OCI-LY1 (cell line): Measurements from ENCODE around the gene ZBTB20.

Source experiments
- H2AFZ ChIP-seq: fragments of 200-600 bp; sonication (generic), shearing (Covaris generic); 2 replicates; pipeline ENCODE4 v1.6.0; 2014; ENCODE audit warnings: antibody characterized with exemption, mild to moderate bottlenecking, low read length
- H3F3A ChIP-seq: fragments of 200-600 bp; sonication (generic), shearing (Covaris generic); 2 replicates; pipeline ENCODE4 v1.6.0; 2014; ENCODE audit warnings: mild to moderate bottlenecking, antibody characterized with exemption, low read length, moderate library complexity; ENCODE audit not compliant: insufficient read depth
- H3K27ac ChIP-seq: fragments of 200-600 bp; sonication (generic); 2 replicates; pipeline ENCODE4 v1.5.1; 2014; ENCODE audit warnings: low read length, mixed run types, mild to moderate bottlenecking, low read depth; ENCODE audit not compliant: poor library complexity, severe bottlenecking
- H3K27me3 ChIP-seq: fragments of 200-600 bp; sonication (generic); 2 replicates; pipeline ENCODE4 v1.6.0; 2014; ENCODE audit warnings: antibody characterized with exemption, mild to moderate bottlenecking, low read length, moderate library complexity; ENCODE audit not compliant: insufficient read depth
- H3K36me3 ChIP-seq: fragments of 200-600 bp; sonication (generic); 2 replicates; pipeline ENCODE4 v1.6.1; 2014; ENCODE audit warnings: mild to moderate bottlenecking, antibody characterized with exemption, low read length, moderate library complexity, mixed read lengths; ENCODE audit not compliant: insufficient read depth
- H3K4me1 ChIP-seq: fragments of 200-600 bp; sonication (generic); 2 replicates; pipeline ENCODE4 v1.5.1; 2014; ENCODE audit warnings: mild to moderate bottlenecking, low read length, moderate library complexity; ENCODE audit not compliant: insufficient read depth, severe bottlenecking
- H3K4me2 ChIP-seq: fragments of 200-600 bp; sonication (generic), shearing (Covaris generic); 2 replicates; pipeline ENCODE4 v1.6.1; 2014; ENCODE audit warnings: low read length
- H3K4me3 ChIP-seq: fragments of 200-600 bp; sonication (generic); 2 replicates; pipeline ENCODE4 v1.5.1; 2014; ENCODE audit warnings: low read length, low read depth, mild to moderate bottlenecking, mixed read lengths; ENCODE audit not compliant: poor library complexity, severe bottlenecking
- H3K79me2 ChIP-seq: fragments of 200-600 bp; shearing (Covaris generic); 2 replicates; pipeline ENCODE4 v1.6.1; 2016; ENCODE audit warnings: mixed run types, low read length, mixed read lengths; ENCODE audit not compliant: insufficient read depth
- H3K9ac ChIP-seq: fragments of 200-600 bp; sonication (generic), shearing (Covaris generic); 2 replicates; pipeline ENCODE4 v1.6.1; 2014; ENCODE audit warnings: mild to moderate bottlenecking, low read length, mixed read lengths
- H3K9me2 ChIP-seq: fragments of 200-600 bp; sonication (generic), shearing (Covaris generic); 2 replicates; pipeline ENCODE4 v1.6.1; 2014; ENCODE audit warnings: low read depth, mild to moderate bottlenecking, low read length, mixed read lengths
- H3K9me3 ChIP-seq: fragments of 200-600 bp; shearing (Covaris generic); 2 replicates; pipeline ENCODE4 v1.6.1; 2014; ENCODE audit warnings: low read length, mixed read lengths
- H4K20me1 ChIP-seq: fragments of 200-600 bp; sonication (generic), shearing (Covaris generic); 2 replicates; pipeline ENCODE4 v1.6.0; 2016; ENCODE audit warnings: mild to moderate bottlenecking, low read length; ENCODE audit not compliant: insufficient read depth
- CTCF ChIP-seq: fragments of 200-600 bp; sonication (generic), shearing (Covaris generic); IDR thresholded peaks from 2 replicates; pipeline ENCODE4 v1.5.1; 2017; ENCODE audit warnings: mild to moderate bottlenecking, antibody characterized with exemption, low read length, moderate library complexity, mixed read lengths
- EZH2 ChIP-seq: fragments of 200-600 bp; sonication (generic), shearing (Covaris generic); IDR thresholded peaks from 2 replicates; pipeline ENCODE4 v1.8.0; 2017; ENCODE audit warnings: borderline replicate concordance, mixed run types, mild to moderate bottlenecking, antibody characterized with exemption, low read length, moderate library complexity, mixed read lengths

The ZBTB20 gene

GRCh38 chr3:114800272-114801031 lies 346.6 kb downstream of the ZBTB20 start:
- Histone ChIP-seq H3K9ac (no peak overlapping the region), H3F3A (no peaks in the 10 kb centered on the region; the same call in 1 of the 2 replicates), H3K27ac (no peak overlapping the region), H3K36me3 (no peaks in the 10 kb centered on the region), H2AFZ (no peak overlapping the region), H3K9me2 (no peaks in the 10 kb centered on the region), H3K4me1 (peaks cover 14% of the 10 kb centered on the region), H4K20me1 (no peaks in the 10 kb centered on the region), H3K9me3 (no peaks in the 10 kb centered on the region), H3K27me3 (no peaks in the 10 kb centered on the region), H3K4me3 (no peak overlapping the region), H3K79me2 (no peaks in the 10 kb centered on the region), H3K4me2 (no peak overlapping the region)
- TF ChIP-seq EZH2 (no peak), CTCF (no peak)

GRCh38 chr3:114799816-114800215 lies 347.3 kb downstream of the ZBTB20 start:
- Histone ChIP-seq H3K4me3 (no peak overlapping the region), H3K9me3 (no peaks in the 10 kb centered on the region), H4K20me1 (no peaks in the 10 kb centered on the region), H3F3A (no peaks in the 10 kb centered on the region; the same call in 1 of the 2 replicates), H3K36me3 (no peaks in the 10 kb centered on the region), H3K4me1 (peaks cover 14% of the 10 kb centered on the region), H3K27ac (no peak overlapping the region), H2AFZ (no peak overlapping the region), H3K79me2 (no peaks in the 10 kb centered on the region), H3K27me3 (no peaks in the 10 kb centered on the region), H3K9ac (no peak overlapping the region), H3K9me2 (no peaks in the 10 kb centered on the region), H3K4me2 (no peak overlapping the region)
- TF ChIP-seq CTCF (no peak), EZH2 (no peak)

GRCh38 chr3:114796796-114797195 lies 350.3 kb downstream of the ZBTB20 start:
- Histone ChIP-seq H4K20me1 (no peaks in the 10 kb centered on the region), H3K9me3 (no peaks in the 10 kb centered on the region), H3K4me2 (no peak overlapping the region), H3F3A (no peaks in the 10 kb centered on the region; the same call in 1 of the 2 replicates), H3K4me3 (no peak overlapping the region), H2AFZ (no peak overlapping the region), H3K9ac (no peak overlapping the region), H3K27ac (no peak overlapping the region), H3K9me2 (no peaks in the 10 kb centered on the region), H3K4me1 (peaks cover 14% of the 10 kb centered on the region), H3K36me3 (no peaks in the 10 kb centered on the region), H3K27me3 (no peaks in the 10 kb centered on the region), H3K79me2 (no peaks in the 10 kb centered on the region)
- TF ChIP-seq EZH2 = no peak
- TF ChIP-seq CTCF = no peak
